Activated T-helper 1 cell treated with anti-CD3 and anti-CD28 coated beads, Interleukin-2, amount 50 U/mL, for 16 hours (primary cell): ENCODE data around the gene RTN4RL1.

Experiments used
- DNase-seq, 2 donors: peaks; one replicate each; pipeline ENCODE4 v3.0.0-alpha.2; 2020; ENCODE audit warnings: low read depth in 1 of 2, low spot score in 1 of 2

The RTN4RL1 gene

DNA sequence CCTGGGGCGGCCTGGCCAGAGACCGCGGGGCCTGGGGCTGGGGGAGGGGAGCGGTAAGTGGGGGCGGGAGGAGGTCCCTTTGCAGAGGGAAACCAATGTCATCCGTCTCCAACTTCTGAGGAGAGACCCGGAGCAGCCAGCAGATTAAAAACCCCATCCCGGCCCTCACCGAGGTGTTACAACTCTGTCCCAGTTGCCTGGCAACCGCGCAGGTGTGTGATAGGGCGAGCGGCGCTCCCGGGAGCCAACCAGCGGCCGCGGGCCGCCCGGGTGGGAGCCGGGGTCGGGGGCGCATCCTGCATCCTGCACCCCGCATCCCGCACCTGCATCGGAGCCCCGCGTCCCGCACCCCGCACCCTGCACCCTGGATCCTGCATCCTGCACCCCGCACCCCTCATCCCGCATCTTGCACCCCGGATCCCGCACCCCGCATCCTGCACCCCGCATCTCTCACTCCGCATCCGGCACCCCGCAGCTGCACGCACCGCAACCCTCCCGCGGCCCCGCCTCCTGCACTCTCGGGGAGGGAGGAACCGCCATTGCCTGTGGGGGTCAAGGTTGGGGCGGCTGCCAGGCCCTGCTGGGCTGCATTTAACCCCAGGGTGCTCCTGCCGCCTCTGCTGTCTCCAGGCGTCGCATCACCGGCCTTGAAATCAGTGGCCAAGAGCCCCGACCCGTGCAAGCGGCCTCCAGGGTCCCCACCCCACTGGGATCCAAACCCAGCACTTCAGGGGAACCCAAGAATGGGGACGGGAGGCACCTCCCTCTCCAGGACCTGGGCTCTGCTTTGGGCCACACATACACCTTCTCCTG is 47.3 kb downstream of the RTN4RL1 start:
- no peak for DNase-seq

DNA sequence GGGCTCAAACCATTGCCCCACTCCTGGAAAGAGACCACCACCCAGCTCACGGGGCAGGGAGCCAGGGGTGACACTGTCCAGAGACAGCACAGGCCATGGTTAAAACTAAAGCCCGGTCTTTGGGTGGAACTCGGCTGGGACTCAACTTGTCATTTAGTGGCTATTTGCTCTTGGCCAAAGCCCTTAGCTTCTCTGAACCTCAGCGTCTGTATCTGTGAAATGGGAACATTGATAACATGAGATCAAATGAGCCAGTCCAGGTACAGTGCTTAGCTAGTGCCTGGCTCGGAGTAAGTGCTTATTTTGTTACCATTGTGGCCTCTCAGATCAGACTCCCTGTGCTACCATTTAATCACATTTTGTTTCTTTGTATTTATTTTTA is 48.5 kb downstream of the RTN4RL1 start:
- no peak for DNase-seq

DNA sequence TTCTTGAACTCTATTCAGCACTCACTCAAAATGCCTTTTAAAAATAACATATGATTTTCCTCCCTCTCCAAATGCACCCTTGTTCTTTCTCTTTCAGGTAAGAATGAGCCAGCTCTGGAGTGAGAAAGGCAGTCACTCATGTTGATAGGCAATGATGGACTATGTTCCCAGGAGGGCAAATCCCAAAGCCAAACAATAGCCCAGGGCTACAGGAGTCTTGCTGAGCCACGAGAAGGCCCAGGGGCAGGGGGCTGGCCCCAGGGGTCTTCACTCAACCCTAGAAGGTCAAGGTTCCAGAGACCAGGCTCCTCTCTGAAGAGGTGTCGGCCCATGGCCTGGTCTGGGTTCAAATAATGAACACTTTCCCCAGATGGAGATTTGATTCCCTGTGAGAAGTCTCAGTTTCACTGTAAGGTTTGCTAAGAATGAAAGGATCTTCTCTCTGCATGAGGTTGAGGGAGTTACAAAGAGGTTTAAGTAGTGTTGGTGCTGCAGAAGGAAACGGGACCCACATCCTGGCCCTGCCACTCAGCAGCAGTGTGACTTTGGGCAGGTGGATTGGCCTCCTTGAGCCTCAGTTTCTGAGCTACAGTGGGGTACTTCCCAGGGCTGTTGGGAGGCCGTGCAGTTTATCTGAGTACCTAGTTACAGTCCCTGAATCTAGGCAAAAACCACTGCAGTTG is 49.0 kb downstream of the RTN4RL1 start:
- no peak for DNase-seq

- DNase-seq, result no peak
These were observed 49.6 kb downstream of the RTN4RL1 start for GRCh38 chr17:1975573-1975972.

- DNase-seq, result no peak
These were observed 52.5 kb downstream of the RTN4RL1 start for GRCh38 chr17:1972487-1973160.

GRCh38 chr17:1970843-1971384 is 54.2 kb downstream of the RTN4RL1 start:
- no peak for DNase-seq

DNA sequence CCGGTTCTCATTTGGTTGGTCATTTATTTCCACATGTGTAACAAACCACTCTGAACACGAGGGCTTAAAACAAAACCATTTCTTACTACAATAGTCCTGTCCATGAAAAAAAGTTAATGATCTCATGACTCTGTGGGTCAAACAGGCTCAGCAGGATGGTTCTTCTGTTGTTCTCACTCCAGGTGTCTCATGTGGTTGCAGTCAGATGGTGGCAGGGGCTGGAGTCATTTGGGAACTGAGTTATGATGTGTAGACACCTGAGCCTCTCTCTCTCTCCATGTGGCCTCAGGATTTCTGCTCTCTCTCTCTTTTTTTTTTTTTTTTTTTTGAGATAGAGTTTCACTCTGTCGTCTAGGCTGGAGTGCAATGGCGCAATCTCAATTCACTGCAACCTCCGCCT is 55.4 kb downstream of the RTN4RL1 start:
- DNase-seq, result no peak

GRCh38 chr17:1967213-1967612 is 57.9 kb downstream of the RTN4RL1 start:
- no peak for DNase-seq

GRCh38 chr17:1966274-1967086 is 58.7 kb downstream of the RTN4RL1 start:
- no peak for DNase-seq

DNA sequence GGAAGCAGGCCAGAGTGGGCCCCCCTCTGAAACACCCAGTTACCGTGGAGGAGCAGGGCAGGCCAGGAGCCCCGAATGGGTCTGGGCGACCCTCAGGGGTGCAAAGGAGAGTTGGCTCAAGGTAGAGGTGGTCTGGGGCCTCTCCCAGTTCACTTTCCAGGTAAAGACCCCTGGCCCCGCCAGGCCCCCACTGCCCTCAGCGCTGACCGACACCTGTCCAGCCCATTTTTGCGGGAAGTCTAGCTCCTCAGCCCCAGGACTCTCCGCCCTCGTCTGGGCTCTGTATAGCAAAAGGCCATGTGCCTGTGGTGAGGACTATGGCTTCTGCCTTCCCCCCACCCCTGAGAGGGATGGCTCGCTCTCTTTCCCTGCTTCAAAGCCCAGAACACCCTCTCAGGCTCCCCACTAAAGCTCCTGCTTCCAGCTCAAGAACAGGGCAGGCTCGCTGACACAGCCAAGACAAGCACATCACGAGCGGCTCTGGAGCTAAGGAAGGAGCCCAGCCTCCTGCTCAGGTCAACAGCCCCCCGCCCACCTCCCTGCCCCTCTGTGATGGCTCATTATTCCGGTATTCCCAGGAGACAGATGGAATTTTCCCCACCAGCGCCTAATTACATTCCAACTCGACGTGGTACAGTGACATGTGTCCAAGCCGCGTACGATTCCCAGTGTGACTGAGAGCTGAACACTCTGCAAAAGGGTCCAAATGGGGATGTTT is 59.4 kb downstream of the RTN4RL1 start:
- DNase-seq, result no peak

GRCh38 chr17:1963250-1963649 is 61.9 kb downstream of the RTN4RL1 start:
- no peak for DNase-seq

GRCh38 chr17:1961189-1961588 is 63.9 kb downstream of the RTN4RL1 start:
- DNase-seq, result no peak

- no peak for DNase-seq
These were observed 64.6 kb downstream of the RTN4RL1 start for GRCh38 chr17:1960545-1960912.

GRCh38 chr17:1959871-1960544 is 65.1 kb downstream of the RTN4RL1 start:
- no peak for DNase-seq

DNA sequence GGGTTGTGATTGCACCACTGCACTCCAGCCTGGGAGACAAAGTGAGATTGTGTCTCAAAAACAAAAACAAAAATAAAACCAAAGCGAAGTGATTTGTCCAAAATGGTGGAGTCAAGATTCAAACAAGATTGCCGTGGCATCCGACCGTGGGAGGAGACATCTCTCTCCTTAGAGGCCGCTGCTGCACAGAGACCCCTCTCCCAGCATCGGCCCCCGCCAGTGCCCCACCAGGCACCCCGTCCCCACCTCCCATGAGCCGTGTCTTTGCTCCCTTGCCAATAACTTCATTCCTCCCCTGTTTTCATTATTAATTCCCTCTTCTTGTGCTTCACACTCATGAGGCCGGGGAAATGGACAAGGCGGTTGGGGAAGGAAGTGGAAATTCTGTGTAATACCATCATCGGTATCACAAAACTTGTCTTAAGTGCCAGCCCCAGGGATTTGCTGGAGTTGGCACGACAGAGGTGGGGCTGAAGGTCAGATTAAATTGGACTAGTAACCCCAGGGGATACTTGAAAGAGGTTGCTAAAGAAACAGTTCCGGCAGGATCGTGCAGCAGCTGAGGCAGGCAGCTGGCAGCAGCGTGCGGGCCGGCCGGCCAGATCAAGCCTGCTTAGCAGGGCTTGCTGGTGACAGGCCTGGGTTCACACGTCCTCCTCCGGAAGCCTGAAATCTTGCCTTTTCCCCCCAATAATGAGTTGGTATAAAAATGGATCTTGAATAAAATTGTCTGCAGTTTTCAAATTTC is 66.8 kb downstream of the RTN4RL1 start:
- DNase-seq, result no peak

DNA sequence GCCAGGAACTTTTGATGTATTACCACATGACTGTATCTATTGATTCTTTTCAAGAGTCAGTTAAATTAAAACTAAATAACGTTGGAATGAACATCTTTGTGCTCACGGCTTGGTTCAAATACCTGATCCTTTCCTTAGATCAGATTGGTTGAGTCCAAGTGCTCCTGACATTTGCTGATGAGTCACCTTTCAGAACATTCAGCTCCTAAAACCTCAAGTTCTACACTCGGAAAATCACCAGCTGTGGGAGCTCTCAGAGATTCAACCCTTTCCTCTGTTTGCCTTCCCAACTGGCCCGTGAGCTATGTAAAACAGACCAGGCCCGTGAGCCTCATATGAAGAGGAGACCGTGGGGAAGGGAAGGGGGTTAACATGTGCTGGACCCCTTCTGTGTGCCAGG is 68.1 kb downstream of the RTN4RL1 start:
- DNase-seq, result no peak

- no peak for DNase-seq
These were observed 69.0 kb downstream of the RTN4RL1 start for GRCh38 chr17:1956134-1956533.

DNA sequence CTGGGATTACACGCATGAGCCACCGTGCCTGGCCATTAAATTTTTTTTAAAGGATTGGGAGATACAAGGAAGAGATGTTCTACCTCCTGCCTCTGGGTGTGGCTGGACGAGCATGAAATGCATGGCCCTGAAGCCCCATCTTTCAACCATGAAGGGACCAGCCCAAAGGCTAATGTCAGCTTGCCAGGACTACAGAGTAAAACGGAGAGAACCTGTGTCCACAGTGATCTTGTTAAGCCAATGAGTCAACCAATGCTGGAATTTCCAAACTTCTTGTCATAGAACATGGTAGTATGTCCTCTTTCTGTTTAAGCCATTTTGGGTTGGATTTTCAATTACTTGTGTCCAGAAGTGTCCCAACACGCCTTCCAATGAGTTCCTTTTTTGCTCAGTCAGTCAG is 71.3 kb downstream of the RTN4RL1 start:
- no peak for DNase-seq

DNA sequence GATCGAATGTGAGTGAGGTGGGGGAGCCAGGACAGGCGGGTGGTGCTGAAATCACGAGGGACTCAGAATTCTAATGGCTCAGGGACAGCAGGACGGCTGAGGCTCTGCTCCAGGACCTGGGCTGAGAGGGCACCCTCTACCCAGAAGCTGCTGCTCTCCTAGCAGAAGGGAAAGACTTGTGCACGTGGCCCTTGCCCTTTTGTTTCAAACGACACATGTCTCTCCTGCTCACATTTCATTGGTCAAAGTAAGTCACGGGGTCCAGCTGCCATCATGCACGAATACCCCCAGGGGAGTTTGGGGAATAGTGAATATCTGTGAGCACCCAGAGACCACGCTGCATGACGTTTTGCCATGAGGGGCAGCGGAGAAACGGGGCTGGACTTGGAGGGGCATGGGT is 73.2 kb downstream of the RTN4RL1 start:
- DNase-seq, result no peak
